Skin epidermis (tissue), 12 donors: ENCODE results near the gene CRYBG1.
"Not testable (repeated sequence)": the region's sequence is repeated elsewhere in the genome, so short reads cannot be mapped to it uniquely, and the experiment has no call there.

ENCODE experiments used
- H3K27ac ChIP-seq, 21 experiments: fragments of 200-600 bp; sonication (generic) in 11 of 21; one replicate each; pipeline ENCODE4 v1.5.0; 2020; ENCODE audit warnings: mild to moderate bottlenecking in 3 of 21, inconsistent platforms in 2 of 21, moderate library complexity in 2 of 21
- H3K4me3 ChIP-seq, 7 experiments: fragments of 200-600 bp; sonication (generic) in 2 of 7; one replicate each; pipeline ENCODE4 v1.5.0; 2020; ENCODE audit warnings: inconsistent platforms in 2 of 7, mild to moderate bottlenecking in 2 of 7, moderate library complexity in 1 of 7

CRYBG1 gene

DNA sequence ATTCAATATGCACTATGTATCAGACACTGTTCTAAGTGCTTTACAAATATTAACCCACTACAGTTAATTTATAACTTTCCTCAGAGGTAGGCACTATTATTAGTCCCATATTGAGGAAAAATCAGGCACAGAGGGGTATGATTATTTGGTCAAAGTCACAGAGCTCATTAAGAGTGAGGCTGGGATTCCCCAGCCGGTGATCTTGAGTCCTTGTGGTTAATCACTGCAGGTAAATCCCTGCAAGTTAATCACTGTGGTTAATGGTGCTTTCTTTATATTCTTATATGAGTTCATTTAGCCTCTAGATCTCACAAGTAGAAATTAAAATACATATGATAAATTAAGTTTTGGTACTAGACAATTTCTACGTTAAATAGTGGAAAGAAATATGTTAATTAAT lies 9.2 kb downstream of the CRYBG1 start:
- H3K27ac ChIP-seq: peak overlapping the region in 5 of 21 experiments; percentile 1 to 70 (median 37)

DNA sequence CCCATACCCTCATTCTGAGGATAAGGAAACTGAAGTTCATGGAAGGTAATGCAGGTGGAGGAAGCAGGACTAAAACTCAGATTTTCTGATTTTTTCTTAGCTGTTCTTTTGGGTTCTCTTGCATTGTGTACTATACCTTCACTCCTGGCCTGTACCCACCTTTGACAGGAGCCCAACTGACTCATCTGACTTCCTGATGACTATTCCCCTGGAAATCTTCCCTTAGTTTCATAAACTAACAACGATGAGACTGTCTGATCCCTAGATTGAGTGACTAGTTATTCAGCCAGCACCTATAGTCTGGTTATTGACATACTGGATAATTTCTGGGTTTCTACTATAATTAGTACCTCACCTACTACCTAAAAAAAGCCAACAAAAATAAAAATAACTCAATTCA lies 10.1 kb downstream of the CRYBG1 start:
- H3K27ac ChIP-seq: peak overlapping the region in 8 of 21 experiments; percentile 11 to 70 (median 46)

More for the DNA sequence above, 9.2 kb downstream of the CRYBG1 start:
- no peak overlapping the region for H3K4me3 ChIP-seq

DNA sequence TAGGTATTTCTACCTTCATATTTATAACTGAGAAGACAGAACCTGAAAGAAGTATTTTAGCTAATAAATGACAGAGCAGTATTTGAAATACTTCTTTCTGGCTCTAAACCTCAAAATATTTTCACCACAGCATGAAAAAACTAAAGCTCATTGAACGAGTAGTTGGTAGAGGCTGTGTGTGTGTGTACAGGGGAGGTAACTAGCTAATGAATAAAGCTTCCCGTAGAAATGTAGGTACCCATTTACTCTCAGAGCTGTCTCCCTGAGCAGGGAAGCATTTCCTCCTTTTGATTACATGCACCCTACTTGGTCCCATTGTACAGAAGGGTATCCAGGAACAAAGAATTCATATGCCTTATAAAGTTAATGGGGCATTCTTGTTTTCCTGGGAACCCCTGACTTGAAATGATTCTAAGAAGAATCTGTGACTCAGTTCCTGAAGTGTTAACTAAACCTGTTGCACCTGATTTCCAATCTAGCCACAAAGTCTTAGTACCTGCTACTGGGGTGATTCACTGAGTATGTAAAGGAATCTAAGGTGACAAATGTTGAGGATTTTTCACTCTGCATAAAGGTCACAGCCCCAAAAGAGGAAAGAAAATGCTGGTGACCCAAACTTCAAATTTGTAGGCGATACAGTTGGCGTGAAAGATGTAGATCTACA lies 12.5 kb downstream of the CRYBG1 start:
- Histone ChIP-seq H3K4me3 (no peak overlapping the region), H3K27ac (peak overlapping the region in 5 of 21 experiments; percentile 2 to 57 (median 8))

More for the DNA sequence above, 10.1 kb downstream of the CRYBG1 start:
- H3K4me3 ChIP-seq: no peak overlapping the region

DNA sequence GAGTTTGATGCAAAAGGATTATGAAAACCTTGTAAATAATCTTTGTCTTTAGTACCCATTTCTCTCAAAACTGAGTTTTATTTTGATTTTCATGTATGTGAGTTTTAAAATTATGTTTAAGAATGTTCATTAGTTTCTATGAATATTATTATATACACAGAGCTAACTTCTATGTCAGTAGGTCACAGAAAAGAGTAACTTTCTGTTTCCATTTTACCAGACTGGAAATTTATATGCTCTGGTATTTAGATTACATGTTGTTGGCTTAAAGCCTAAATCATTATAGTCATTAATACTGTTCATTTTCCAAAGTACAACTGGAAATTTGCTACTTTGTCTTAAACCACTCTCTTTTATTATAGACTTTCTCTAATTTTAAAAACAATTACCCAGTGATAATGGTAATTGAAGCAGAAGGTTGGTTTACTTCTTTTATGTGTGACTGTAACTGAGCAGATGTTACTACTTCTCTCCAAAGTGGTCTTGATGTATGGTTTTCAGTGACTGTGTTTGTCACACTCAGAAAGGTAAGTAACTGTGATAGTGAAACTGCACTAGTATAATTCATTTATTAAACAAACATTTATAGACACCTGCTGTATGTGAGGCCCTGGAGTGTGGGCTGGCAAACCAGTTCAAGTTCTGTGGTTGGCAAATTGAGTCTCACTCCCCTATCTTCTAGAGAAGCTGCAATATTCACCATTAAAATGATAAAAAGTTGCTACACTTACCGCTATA lies 13.2 kb downstream of the CRYBG1 start:
- H3K27ac ChIP-seq: peak overlapping the region in 2 of 21 experiments; percentile 8 to 57
- no peak overlapping the region for H3K4me3 ChIP-seq

DNA sequence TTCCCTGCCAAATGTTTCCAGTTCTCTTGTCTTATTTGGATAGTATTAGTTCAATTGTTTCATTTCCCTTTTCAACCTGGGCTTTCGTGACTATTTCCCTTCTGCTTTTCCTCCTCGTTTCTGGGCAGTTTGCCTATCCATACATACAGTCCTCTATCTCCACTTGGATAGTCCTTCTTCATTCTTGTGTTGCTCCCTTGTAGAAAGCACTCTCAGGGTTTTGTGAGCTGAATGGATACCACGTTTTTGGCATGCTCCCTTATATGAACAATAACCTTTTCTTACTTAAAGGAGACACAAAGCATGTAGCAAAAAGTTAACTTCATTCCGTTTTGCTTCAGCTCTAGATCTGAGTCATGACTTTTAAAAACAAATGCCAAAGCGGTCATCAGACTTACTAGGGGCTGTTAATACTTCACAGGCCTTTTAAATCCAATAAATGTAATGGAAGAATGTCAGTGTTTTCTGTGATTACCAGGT lies 16.6 kb downstream of the CRYBG1 start:
- Histone ChIP-seq H3K27ac (no peak overlapping the region), H3K4me3 (no peak overlapping the region)

DNA sequence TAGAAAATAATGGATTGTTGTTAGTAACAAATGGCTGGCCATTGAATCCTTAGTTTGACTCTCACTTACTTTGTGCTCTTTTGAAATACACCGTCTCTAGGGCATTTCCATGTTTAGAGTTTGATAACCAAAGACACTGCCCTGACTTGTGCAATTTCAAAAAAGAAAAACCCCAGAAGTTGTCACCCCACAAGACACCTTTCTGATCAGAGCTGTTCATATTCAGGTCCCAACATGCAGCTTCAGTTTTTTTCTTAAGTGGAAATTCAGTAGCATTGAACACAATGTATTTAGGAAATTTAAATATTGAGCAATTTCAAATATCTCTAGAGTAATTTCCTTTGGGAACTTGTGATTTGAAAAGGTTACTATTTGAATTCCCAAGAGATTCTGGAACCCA lies 19.4 kb downstream of the CRYBG1 start:
- H3K4me3 ChIP-seq: no peak overlapping the region
- H3K27ac ChIP-seq: peak overlapping the region in 2 of 21 experiments; percentile 16 to 27

DNA sequence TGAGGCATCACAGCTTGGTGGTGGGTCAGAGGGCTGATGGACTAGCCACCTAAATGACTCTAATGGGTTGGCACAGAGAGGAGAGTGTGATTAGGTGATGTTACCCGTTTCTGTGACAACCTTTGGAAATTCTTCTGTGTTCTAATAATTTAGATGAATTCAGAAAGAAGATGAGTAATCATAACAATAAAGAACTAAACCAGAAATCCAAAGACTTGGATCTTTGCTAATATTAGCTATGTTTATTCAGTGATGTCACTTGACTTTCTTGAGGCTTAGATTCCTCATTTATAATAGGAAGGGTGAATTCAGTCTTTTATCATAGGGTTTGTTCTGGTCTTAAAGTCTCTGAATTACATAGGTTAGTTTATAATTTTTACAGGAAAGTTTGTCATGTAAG lies 19.9 kb downstream of the CRYBG1 start:
- Histone ChIP-seq H3K27ac (peak overlapping the region in 2 of 21 experiments; percentile 16 to 27), H3K4me3 (no peak overlapping the region)

DNA sequence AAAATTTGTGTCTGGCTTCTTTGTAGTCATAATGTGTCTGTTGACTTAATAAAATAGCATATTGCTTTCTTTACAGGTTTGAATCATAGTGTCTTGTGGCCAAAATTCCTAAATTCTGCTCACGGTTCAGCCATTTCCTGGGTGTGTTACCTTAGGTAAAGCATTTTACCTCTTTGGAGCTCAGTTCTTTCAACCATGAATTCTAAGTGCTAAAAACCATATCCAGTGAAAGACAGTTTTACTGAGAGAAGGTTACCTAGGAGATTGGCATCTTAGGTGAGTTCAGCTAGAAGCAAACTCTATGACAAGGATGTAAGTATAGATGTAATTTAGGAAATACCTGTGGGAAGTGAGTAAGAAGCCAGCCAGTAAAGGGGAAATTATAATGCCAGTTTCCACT lies 20.7 kb downstream of the CRYBG1 start:
- Histone ChIP-seq H3K4me3 (no peak overlapping the region), H3K27ac (no peak overlapping the region)

DNA sequence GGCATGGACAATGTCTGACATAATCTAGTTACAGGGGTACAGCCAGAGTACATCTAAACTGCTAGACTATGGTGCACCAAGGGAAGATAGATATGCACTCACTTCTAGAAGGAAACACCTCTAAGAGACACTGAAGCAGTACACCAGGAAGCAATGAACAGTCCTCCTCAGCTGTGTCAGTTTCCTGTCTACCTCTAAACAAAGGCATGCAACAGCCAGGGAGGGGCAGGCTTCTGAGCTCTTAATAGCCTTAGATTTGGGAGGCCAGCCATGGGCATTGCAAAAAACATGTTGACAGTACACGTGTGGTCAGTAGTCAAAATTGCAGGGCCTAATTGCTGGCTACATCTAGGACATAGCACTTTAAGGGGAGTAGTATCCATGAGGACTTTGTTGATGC lies 21.4 kb downstream of the CRYBG1 start:
- no peak overlapping the region for H3K4me3 ChIP-seq
- no peak overlapping the region for H3K27ac ChIP-seq

DNA sequence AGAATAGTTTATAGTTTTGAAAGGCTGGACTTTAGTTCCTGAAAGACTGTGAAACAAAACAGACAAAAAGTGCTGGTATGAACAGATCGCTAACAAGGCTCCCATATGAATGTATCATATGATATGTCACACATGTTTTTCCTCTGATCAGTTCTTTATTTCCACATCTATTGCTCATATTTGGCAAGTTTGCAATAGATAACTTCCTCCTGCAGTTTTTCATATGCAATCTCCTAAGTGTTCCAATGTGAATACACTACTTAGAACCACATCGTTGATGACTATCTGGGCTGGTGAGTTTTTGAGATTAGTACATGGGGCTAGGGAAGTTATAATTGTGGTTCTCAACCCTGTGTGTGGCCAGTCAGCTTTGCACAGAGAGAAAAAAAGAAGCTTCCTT lies 23.1 kb downstream of the CRYBG1 start:
- H3K4me3 ChIP-seq: no peak overlapping the region
- H3K27ac ChIP-seq: no peak overlapping the region

DNA sequence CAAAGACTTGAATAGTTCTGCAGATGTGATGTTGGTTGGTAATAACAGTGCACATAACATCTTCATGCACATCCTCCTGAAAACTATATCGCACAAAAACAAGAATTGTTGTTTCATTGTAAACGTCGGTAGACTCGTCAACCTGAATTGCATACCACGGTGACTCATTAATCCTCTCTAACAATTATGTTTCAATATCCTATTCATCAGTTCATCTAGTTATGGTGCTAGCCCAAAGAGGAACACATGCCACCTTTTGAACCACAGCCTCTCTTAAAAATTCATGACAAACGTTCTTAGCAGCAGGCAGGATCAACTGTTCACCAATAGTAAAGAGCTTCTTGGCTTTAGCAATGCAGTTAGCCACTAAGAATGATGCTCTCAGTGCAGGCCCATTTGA lies 25.0 kb downstream of the CRYBG1 start:
- no peak overlapping the region for H3K4me3 ChIP-seq
- no peak overlapping the region for H3K27ac ChIP-seq

DNA sequence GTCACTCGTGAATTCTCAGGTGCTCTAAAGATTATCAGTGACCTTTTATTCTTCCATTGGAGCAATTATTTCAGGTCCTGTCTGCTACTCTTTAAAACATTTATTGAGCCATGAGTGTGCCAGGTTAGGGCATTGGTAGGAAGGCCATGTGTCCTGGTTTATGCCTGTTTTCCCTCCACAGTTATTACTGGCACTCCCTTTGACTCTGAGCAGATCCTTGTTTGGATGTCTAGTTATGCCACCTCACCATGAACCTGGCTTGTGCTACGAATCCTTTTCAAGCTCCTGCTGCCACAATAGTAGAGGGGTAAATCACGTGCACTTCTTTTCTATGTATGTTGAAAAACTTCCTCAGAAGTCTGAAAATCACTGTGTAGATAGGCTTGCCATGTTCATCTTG lies 27.4 kb downstream of the CRYBG1 start:
- Histone ChIP-seq H3K27ac (no peak overlapping the region), H3K4me3 (no peak overlapping the region)

DNA sequence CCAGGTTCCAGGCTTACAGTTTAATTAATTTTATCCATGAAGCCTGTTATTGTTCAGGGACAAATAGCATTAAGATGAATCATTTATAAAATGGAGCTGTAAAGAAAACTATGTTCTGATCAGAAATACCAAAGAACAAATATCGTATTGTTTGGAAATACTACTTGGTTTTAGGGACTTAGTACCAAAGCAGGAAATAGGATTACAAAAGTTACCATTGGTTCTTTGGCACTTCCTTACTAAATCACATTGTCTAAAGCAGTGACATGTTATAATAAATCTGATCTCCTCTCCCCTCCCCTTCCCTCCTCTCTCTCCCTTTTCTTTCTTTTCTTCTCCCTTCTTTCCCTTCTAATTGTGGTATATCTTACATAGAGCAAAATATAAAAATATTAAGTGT lies 29.6 kb downstream of the CRYBG1 start:
- no peak overlapping the region for H3K4me3 ChIP-seq
- H3K27ac ChIP-seq: no peak overlapping the region

DNA sequence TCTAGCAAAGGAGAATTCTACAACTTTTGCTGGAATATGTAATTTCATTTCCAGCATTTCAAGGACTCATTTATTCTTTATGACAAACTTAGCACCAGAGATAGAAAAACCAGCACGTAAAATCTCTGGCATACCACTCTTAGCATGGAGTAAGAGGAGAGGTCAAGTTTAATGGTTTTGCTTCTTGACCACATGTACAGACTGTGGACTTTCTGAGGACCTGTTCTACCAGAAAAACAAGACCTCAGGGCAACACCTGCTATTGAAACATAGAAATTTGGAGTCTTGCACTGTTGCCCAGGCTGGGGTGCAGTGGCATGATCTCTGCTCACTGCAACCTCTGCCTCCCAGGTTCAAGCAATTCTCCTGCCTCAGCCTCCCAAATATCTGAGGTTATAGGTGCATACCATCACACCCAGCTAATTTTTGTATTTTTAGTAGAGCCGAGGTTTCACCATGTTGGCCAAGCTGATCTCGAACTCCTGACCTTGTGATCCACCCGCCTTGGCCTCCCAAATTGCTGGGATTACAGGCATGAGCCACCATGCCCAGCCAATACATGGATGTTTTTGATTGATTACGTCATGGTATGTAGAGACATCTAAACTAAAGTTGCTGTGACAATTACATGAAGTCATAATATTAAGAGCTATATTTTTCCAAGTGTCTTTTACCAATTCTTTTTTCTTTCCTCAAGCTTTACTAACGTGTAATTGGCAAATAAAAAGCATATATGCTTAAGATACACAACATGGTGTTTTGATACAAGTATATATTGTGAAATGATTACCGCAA lies 36.1 kb downstream of the CRYBG1 start:
- Histone ChIP-seq H3K4me3 (no peak overlapping the region), H3K27ac (no peak overlapping the region)

DNA sequence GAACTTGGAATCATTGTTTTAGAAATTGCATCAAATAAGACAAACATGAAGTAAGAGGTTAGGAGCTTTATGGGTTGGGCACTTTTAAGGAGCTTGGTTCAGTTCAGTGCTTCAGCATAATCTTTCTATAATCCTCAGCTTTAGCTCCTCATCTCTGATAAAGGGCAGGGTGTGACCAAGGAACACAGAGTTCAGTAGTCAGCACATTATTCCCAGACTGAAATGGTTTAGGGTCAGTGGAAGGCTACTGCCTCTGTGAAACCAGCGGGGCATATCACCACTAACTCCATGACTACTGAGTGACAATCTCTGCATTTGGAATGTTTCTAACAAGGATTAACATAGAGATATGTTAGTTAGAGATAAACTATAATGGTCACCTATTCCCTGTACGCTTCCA lies 36.9 kb downstream of the CRYBG1 start:
- no peak overlapping the region for H3K27ac ChIP-seq
- H3K4me3 ChIP-seq: no peak overlapping the region

DNA sequence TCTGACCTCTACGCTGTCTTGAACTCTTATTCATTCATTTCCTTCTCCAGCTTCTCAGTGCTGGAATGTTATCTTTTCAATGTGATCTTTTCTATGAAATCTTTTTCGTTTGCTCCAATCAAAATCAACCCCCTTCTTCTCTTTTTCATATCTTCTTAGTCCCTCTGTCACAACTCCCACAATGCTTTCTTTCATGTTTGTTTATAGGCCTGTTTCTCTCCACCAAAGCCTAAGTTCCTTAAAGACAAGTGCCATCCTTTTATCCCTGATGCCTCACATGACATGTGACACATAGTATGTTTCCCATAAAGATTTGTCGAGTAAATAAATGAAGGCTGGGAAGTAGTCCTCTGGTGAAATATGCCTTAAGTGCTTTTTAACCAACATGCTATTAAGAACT lies 38.1 kb downstream of the CRYBG1 start:
- Histone ChIP-seq H3K4me3 (no peak overlapping the region), H3K27ac (no peak overlapping the region)

DNA sequence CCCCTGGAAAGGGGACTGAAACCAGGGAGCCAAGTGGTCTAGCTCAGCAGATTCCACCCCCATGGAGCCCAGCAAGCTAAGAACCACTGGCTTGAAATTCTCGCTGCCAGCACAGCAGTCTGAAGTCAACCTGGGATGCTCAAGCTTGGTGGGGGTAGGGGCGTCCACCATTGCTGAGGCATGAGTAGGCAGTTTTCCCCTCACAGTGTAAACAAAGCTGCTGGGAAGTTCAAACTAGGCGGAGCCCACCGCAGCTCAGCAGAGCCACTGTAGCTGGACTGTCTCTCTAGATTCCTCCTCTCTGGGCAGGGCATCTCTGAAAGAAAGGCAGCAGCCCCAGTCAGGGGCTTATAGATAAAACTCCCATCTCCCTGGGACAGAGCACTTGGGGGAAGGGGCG lies 44.5 kb downstream of the CRYBG1 start:
- H3K27ac ChIP-seq, H3K4me3 ChIP-seq: not testable (repeated sequence)

DNA sequence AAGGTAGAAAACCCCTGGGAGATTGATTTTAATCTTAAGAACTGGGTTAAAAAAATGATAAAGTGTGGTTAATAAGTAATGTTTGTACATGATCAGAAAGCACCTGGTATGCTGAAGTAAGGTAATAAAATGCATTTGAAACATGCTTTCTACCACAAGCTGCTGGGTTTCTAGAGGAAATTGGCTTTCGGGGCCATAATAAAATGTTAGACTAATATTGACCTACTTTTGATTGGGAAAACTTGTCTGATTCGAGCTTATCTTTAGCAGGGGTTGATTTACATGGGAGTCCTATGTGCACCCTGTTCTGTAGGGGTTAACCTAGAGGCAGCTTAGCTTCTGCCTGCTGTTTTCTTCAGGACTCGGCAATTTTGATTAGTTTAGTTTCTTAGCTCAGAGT lies 50.5 kb downstream of the CRYBG1 start:
- Histone ChIP-seq H3K4me3 (no peak overlapping the region), H3K27ac (no peak overlapping the region)

DNA sequence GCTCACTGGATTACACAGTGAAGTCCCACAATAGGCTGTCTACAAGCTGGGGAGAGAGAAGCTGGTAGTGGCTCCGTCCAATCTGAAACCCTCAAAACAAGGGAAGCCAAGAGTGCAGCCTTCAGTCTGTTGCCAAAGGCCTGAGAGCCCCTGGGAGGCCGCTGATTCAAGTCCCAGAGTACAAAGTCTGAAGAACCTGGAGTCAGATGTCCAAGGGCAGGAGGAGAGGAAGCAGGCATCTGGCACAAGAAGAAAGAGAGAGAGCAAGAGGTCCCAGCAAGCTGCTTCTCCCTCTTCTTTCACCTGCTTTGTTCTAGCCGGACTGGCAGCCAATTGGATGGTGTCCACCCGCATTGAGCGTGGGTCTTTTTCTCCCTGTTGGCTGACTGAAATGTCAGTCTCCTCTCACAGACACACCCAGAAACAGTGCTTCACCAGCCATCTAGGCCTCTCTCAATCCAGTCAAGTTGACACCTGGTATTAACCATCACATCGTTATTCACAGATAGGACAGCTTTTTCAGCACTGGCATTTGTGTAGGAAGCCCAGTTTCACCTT lies 51.2 kb downstream of the CRYBG1 start:
- H3K27ac ChIP-seq: no peak overlapping the region

DNA sequence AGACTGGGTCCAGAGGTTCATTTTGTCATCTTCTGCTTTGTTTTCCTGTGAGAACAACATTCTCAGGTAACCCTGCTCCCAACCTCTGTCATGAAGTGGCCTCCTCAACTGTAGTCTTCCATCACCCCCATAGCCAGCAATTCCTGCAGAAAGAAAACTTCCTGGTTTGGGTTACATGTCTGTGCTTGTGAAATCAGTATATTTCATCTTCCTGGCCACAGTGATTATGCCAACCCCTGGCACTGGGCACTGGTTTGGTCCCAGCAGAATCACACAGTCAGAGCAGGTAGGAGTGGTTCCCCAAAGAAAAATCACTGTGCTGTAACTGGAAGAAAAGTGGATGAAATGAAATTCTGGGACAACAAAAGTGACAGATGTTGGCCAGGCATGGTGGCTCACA lies 52.5 kb downstream of the CRYBG1 start:
- Histone ChIP-seq H3K27ac (no peak overlapping the region), H3K4me3 (no peak overlapping the region)

More for the DNA sequence above, 51.2 kb downstream of the CRYBG1 start:
- no peak overlapping the region for H3K4me3 ChIP-seq
